Choroid plexus epithelial cell (primary cell): Measurements from ENCODE around the gene EEF2K.

Experiments used
- DNase-seq: peaks from one replicate; pipeline ENCODE4 v3.0.0-alpha.2; 2010; ENCODE audit warnings: low read depth
- H3K4me3 ChIP-seq: 2 replicates; pipeline ENCODE4 v1.5.1; 2011; ENCODE audit warnings: low read depth, mild to moderate bottlenecking, control low read depth, low read length, moderate library complexity
- TF ChIP-seq, protein P1 (sequence below): conservative IDR thresholded peaks from 2 replicates; pipeline ENCODE4 v1.5.1; 2011; ENCODE audit warnings: low read depth, mild to moderate bottlenecking, control low read depth, inconsistent platforms, low read length, moderate library complexity

Gene EEF2K

DNA sequence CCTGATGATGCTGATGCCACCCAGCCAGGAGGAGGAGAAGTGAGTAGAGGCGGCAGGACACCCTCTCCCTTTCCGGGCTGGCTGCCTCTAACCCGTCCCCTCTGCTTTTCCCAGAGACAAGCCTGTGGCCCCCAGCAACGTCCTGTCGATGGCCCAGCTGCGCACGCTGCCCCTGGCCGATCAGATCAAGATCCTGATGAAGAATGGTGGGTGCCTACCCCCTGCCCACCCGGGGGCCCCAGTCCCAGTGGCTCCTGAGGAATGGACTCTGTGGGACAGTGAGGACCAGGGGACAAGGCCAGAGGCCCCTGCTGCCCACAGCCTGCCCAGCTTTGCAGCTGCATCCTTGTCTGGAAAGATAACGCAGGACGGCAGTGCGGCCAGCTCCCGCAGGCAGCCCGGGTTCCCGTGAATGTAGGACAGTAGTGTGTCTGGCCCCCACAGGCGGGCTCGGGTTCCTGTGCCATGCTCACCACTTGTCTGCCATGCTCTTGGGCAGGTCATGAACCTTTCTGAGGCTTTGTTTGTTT is 111.0 kb downstream of the EEF2K start:
- H3K4me3 ChIP-seq = no peak overlapping the region
- TF ChIP-seq, protein P1, sequence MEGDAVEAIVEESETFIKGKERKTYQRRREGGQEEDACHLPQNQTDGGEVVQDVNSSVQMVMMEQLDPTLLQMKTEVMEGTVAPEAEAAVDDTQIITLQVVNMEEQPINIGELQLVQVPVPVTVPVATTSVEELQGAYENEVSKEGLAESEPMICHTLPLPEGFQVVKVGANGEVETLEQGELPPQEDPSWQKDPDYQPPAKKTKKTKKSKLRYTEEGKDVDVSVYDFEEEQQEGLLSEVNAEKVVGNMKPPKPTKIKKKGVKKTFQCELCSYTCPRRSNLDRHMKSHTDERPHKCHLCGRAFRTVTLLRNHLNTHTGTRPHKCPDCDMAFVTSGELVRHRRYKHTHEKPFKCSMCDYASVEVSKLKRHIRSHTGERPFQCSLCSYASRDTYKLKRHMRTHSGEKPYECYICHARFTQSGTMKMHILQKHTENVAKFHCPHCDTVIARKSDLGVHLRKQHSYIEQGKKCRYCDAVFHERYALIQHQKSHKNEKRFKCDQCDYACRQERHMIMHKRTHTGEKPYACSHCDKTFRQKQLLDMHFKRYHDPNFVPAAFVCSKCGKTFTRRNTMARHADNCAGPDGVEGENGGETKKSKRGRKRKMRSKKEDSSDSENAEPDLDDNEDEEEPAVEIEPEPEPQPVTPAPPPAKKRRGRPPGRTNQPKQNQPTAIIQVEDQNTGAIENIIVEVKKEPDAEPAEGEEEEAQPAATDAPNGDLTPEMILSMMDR = no peak
- DNase-seq = no peak

DNA sequence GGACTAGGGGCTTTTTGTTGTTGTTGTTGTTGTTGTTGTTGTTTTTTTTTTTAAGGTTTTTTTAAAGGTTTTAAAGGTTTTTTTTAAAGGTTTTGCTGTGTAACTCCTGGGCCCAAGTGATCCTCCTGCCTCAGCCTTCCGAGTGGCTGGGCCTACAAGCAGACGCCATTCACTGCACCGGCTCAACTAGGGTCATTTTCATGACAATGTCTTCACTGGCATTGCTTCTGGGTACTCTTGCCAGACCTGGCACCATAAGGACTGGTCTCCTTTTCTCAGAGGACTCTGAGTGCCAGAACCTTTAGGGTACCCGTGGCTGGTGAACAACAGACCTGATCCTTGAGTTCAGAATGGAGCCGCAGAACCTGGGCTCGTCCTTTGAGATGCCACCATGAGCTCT is 111.5 kb downstream of the EEF2K start:
- no peak for DNase-seq
- no peak overlapping the region for H3K4me3 ChIP-seq
- TF ChIP-seq, protein P1 = no peak

DNA sequence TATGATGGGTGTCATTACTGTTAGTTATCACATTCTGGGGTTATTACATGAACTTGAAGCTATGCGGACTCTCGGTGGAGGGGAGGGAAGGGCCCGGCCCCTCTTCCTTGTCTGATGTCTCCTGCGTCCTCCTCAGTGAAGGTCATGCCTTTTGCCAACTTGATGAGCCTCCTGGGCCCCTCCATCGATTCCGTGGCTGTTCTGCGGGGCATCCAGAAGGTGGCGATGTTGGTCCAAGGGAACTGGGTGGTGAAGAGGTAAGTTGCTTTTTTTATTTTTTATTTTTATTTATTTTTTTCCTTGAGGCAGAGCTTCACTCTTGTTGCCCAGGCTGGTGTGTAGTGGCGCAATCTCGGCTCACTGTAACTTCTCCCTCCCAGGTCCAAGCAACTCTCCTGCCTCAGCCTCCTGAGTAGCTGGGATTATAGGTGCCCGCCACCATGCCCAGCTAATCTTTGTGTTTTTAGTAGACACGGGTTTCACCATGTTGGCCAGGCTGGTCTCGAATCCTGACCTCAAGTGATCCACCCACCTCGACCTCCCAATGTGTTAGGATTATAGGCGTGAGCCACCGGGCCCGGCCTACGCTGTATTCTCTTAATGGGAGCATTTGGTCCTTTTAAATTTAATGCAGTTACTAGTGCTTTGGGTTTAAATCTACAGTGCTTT is 112.7 kb downstream of the EEF2K start:
- H3K4me3 ChIP-seq = no peak overlapping the region
- DNase-seq = peak; percentile 58
- TF ChIP-seq, protein P1 = peak; percentile 78

- no peak overlapping the region for H3K4me3 ChIP-seq
- no peak for DNase-seq
- TF ChIP-seq, protein P1 = no peak
Observed at GRCh38 chr16:22320572-22321339, 114.7 kb downstream of the EEF2K start.

- peak; percentile 87 for DNase-seq
- no peak overlapping the region for H3K4me3 ChIP-seq
- TF ChIP-seq, protein P1 = peak; percentile 95
Observed at GRCh38 chr16:22321340-22322001, 115.4 kb downstream of the EEF2K start.

DNA sequence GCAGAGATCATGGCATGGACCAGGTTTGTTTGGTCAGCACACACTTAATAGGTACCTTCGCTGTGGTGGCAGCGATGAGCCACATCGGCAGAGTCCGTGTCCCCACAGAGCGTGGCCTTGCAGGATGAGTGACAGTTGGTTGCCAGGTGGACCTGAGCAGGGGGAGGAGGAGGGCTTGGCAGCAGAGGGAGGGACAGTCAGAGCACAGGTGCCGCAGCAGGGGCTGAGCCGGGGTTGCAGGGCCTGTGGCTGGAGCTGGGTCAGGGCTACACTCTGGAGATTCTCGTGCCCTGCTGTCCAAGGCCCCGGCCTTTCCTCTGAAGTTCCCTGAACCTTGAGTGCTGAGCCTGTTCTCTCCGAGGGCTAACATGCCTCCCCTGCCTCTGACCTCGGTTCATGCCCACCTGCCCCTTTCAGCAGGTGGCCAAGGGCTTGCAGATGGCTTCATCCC is 116.0 kb downstream of the EEF2K start:
- no peak overlapping the region for H3K4me3 ChIP-seq
- DNase-seq = no peak
- TF ChIP-seq, protein P1 = no peak
